Endometrium (tissue), 2 donors: ENCODE results near the gene TSKU.
"Not testable (repeated sequence)": the region's sequence is repeated elsewhere in the genome, so short reads cannot be mapped to it uniquely, and the experiment has no call there.

ENCODE experiments used
- FAIRE-seq: peaks from 2 replicates; lab custom pipeline; 2012; peaks lifted over from hg19 to GRCh38; lab: Jason Lieb, UNC
- donor health status: control.
- donor health status: control.

Gene TSKU

GRCh38 chr11:76824980-76825725 lies 42.0 kb downstream of the TSKU start:
- no peak for FAIRE-seq

- no peak for FAIRE-seq
Measured at GRCh38 chr11:76825726-76826396, 42.7 kb downstream of the TSKU start.

GRCh38 chr11:76826508-76826907 lies 43.4 kb downstream of the TSKU start:
- FAIRE-seq = not testable (repeated sequence)

GRCh38 chr11:76827005-76827404 lies 43.8 kb downstream of the TSKU start:
- FAIRE-seq = not testable (repeated sequence)

- FAIRE-seq = no peak
Measured at GRCh38 chr11:76830639-76831327, 47.6 kb downstream of the TSKU start.

- FAIRE-seq = peak; percentile 63
Measured at GRCh38 chr11:76831686-76832310, 48.6 kb downstream of the TSKU start.

GRCh38 chr11:76832361-76832760 lies 49.2 kb downstream of the TSKU start:
- FAIRE-seq = no peak

- no peak for FAIRE-seq
Measured at GRCh38 chr11:76834151-76834550, 51.0 kb downstream of the TSKU start.

GRCh38 chr11:76835036-76835435 lies 51.9 kb downstream of the TSKU start:
- FAIRE-seq = no peak

GRCh38 chr11:76835928-76836612 lies 52.9 kb downstream of the TSKU start:
- no peak for FAIRE-seq

GRCh38 chr11:76836613-76837291 lies 53.6 kb downstream of the TSKU start:
- no peak for FAIRE-seq

GRCh38 chr11:76837696-76838677 lies 54.8 kb downstream of the TSKU start:
- no peak for FAIRE-seq

GRCh38 chr11:76838678-76839068 lies 55.5 kb downstream of the TSKU start:
- no peak for FAIRE-seq

GRCh38 chr11:76839311-76839710 lies 56.2 kb downstream of the TSKU start:
- FAIRE-seq = no peak

- FAIRE-seq = no peak
Measured at GRCh38 chr11:76841923-76842452, 58.8 kb downstream of the TSKU start.

GRCh38 chr11:76843907-76844306 lies 60.8 kb downstream of the TSKU start:
- no peak for FAIRE-seq

GRCh38 chr11:76844511-76844910 lies 61.4 kb downstream of the TSKU start:
- FAIRE-seq = no peak

- no peak for FAIRE-seq
Measured at GRCh38 chr11:76845069-76845468, 61.9 kb downstream of the TSKU start.

- no peak for FAIRE-seq
Measured at GRCh38 chr11:76846441-76846840, 63.3 kb downstream of the TSKU start.
